ENCODE measurements around the gene PIM1. TPM values are rescaled to one million over a fixed set of nuclear protein-coding genes. Genes with fewer than 3 reads are reported as not detected.

Gene PIM1
- total RNA-seq, 1 donor from 2014 or later, result 28.3 TPM

DNA sequence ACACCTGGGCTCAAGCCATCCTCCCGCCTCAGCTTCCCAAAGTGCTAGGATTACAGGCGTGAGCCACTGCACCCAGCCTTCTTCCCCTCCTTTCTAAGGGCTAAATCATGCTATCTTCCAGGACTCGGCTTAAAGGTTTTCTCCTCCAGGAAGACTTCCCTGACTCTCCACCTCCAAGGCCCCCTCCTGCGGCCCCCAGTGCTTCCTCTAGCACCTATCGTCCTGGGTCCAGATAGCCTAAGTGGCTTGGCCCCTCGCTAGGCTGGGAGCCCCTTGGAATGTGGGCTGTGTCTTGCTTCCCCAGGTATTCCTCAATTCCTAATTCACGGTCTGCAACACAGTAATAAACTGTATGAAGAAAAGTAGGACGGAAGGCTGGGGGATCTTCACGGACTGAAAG, 36.7 kb downstream of the PIM1 start:
- intact Hi-C loops (cut with DNase I), result loop anchor here (10.0 kb wide), 1 partner anchor 442 kb away; no protein-coding TSS in a partner anchor
- ATAC-seq (ENCODE audit: poor library complexity) (no peak), DNase-seq (no peak)

DNA sequence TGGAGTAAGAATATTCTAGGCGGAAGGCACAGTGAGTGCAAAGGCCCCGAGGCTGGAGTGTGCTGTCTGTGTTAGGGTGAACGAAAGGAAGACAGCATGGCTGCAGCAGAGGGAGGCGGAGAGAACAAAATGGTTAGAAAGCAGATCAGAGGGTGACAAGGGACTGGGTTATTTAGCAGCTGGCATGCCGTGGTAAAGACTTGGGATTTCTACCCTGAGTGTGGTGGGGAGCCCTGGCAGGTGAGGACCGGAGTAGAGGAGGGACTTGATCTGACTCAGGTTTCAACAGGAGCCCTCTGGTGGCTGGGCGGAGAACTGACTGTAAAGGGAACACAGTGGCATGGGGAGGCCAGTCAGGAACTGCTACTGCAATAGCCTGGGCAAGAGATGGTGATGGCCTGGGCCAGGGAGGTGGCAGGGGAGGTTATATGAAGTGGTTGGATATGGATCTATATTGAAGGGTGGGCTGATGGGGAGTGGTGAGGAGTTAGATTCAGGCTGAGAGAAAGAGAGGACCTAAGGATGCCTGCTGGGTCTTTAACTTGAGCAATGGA, 38.0 kb downstream of the PIM1 start:
- ATAC-seq (ENCODE audit: poor library complexity), result peak; percentile 77
- intact Hi-C loops (cut with DNase I), result loop anchor here (2.0 to 10.0 kb wide), 2 partner anchors 189 to 443 kb away; no protein-coding TSS in a partner anchor
- DNase-seq, result peak; percentile 91

DNA sequence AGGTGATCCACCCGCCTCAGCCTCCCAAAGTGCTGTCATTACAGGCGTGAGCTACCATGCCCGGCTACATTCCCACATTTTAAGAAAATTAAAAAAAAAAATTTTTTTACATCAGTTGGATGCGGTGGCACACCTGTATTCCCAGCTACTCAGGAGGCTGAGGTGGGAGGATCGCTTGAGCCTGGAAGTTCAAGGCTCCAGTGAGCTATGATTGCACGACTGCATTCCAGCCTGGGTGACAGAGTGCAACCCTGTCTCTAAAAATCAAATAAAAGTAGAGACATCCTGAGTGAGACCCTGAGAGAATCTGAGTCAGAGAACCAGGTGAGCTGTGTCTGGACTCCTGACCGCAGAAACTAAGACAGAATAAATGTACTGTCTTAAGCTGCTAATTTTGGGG, 38.8 kb downstream of the PIM1 start:
- DNase-seq (no peak), ATAC-seq (ENCODE audit: poor library complexity) (no peak)
- intact Hi-C loops (cut with DNase I), result loop anchor here (2.0 to 10.0 kb wide), 2 partner anchors 190 to 444 kb away; no protein-coding TSS in a partner anchor

DNA sequence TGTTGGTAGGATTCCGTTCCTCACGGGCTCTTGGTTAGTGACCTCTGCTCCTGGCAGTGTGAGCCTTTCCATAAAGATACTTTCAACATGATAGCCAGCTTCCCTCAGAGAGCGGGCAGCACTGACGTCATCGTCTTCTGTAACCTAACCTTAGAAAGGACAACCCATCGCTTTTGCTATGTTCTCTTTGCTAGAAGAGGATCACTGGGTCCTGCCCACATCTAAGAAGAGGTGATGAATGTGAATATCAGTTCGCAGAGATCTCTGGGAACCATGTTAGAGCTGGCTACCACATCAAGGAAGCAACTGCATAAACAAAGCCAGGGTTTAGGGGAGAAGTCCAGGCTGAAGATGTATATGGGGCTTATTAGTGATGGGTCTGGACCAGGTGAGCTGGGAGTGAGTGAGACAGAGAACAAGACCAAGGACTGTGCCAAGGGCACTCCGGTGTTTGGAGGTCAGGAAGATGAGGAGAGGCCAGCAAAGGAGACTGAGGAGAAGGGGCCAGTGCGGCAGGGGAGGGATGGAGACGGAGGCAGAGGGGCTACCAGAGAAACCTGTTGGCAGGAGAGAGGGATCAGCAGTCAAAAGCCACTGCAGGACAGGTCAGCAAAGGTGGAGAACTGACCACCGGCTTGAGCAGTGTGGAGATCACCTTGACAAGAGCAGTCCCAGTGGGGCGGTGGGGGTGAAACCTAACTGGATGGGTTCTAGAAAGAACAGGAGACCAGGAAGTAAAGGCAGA, 39.7 kb downstream of the PIM1 start:
- DNase-seq (no peak), ATAC-seq (ENCODE audit: poor library complexity) (no peak)
- intact Hi-C loops (cut with DNase I), result loop anchor here (2.0 to 10.0 kb wide), 2 partner anchors 191 to 445 kb away; no protein-coding TSS in a partner anchor

DNA sequence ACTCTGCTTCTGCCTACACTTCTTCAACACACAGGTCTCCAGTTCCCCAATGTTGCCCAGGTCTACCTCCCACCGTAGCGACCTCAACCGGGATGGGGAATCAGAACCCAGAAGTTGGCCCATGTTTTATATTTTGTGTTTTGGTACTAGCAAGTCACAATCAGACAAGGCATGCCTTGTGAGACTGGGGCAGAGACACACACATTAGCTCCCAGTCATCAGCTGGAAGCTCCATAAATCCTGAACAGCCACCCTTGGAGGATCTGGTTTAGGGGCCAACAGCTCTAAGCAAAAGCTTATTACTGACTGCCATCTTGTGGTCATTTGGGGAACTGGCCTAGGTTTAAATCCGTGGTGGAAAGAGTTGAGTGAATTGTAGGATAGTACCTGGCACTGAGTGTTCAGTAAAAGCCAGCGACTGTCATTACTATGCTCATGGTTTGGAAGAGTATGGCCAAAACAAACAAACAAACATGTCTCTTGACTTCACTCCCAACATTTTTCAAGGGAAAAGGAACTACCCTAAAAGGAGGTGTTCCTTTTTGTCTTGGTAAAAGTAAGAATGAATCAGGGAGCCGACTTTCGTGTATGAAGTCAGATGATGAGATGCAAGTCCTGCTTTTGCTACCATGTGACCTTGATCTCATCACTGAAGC, 40.5 kb downstream of the PIM1 start:
- ATAC-seq (ENCODE audit: poor library complexity), result peak; percentile 87

DNA sequence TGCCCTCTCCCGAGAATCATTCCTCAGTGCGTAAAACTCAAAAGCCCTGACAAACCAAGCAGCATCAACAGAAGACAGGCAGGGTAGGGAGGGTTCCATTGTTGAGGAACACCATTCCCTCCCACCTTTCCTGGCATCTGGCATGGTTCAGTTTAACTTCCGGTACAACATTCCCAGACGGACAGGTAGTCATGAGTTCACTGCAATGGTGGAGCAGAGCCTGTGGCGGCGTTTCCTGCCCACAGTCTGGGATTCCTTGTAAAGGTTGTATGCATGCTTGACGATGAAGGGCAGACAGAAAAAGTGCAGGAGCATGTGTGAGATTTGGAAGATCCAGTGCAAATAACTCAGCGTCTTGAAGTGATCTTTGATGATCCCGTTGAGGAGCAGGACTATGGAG, 42.3 kb downstream of the PIM1 start:
- DNase-seq, result no peak
- no peak for ATAC-seq (ENCODE audit: poor library complexity)
- intact Hi-C loops (cut with DNase I), result no loop called here

More for the DNA sequence above, 40.5 kb downstream of the PIM1 start:
- intact Hi-C loops (cut with DNase I), result no loop called here
- DNase-seq, result no peak

DNA sequence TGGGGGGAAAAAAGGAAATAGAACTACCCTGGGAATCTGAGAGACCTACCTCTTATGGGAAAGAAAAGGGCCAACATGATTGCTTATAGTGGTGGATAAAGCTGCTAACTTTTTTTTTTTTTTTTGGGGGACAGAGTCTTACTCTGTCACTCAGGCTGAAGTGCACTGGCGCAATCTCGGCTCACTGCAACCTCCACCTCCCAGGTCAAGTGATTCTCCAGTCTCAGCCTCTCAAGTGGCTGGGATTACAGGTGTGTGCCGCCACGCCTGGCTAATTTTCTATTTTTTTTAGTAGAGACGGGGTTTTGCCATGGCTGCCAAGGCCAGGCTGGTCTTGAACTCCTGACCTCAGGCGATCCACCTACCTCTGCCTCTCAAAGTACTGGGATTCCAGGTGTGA, 48.1 kb downstream of the PIM1 start:
- DNase-seq (no peak), ATAC-seq (ENCODE audit: poor library complexity) (no peak)
- intact Hi-C loops (cut with DNase I), result no loop called here

DNA sequence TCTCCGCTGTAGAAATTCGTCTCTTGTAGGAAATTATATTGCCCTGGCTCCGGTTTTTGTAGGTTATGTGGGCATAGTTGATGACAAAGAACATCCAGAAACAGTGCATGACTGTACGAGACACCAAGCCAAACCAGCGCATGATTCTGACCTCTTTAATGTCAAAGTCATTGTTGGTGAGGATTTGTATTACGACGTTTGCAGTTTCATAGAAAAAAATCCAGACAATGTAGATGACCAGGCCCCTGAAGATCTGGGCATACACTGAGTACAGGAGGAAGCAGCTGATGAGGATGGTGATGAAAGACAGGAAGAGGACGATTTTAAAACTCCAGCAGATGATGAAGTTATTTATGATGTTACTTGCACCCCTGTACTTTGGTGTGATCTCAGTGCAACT, 48.6 kb downstream of the PIM1 start:
- ATAC-seq (ENCODE audit: poor library complexity) (no peak), DNase-seq (no peak)
- intact Hi-C loops (cut with DNase I), result no loop called here

DNA sequence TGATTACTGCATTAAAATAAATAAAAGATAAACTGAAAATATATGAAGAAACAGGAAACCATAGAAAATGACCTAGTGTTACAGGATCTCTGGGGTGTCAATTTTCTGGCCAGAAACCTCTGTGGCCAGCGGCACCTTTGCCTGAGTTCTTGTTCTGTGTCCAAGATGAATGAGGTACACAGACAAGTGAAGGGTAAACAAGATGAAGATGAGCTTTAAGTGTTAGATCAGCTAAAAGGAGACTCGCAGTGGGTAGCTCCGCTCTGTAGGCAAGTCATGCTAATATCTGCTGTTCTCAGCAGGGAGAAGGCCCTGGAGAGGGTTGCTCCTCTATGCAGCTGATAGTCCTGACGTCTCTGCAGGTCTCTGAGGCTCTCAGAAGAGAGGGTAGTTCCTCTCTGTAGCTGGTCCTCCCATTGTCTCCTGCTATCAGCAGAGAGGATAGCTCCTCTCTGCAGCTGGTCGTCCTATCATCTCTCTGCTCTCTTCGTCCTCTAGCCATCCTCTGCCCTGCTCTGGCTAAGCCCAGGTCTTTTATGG, 51.7 kb downstream of the PIM1 start:
- ATAC-seq (ENCODE audit: poor library complexity) (no peak), DNase-seq (no peak)
- intact Hi-C loops (cut with DNase I), result no loop called here

DNA sequence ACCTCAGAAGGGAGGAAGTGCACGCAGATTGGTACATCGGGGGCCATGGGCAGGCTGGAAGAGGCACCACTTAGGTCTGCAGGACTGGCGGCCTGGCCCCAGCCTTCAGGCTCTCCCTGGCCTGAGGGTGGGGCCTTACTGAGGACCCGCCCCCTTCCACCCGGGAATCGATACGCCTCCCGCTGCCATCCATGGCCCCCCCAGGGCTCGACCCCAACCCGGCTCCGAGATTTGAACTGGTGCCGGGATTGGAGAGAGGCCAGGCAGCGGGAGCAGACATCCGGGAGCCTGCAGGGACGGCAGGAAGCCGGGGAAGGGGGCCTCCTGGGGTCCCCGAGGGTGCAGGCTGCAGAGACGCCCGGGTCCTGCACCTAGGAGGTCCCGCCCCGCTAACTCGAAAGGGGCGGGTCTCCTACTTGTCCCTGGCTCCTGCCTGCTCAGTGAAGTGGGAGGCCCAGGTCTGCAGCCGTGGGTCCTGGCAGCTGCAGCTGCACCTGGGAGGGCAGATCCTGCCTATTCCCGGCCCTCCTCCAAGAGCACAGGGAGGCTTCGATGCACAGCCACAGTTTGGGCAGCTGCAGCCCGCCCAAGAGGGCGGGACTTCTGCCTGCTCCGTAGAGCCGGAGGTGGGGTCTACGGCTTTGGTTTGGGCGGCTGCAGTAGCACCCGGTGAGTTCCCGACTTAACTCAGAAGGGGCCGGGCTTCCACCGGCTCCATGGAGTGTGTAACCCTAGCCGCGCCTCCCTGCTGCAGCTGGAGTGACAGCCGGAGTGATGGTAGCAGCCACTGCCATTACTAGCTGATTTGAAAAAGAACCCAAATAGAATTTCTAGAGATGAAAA, 52.4 kb downstream of the PIM1 start:
- intact Hi-C loops (cut with DNase I), result no loop called here
- ATAC-seq (ENCODE audit: poor library complexity), result peak; percentile 96
- peak; percentile 88 for DNase-seq

DNA sequence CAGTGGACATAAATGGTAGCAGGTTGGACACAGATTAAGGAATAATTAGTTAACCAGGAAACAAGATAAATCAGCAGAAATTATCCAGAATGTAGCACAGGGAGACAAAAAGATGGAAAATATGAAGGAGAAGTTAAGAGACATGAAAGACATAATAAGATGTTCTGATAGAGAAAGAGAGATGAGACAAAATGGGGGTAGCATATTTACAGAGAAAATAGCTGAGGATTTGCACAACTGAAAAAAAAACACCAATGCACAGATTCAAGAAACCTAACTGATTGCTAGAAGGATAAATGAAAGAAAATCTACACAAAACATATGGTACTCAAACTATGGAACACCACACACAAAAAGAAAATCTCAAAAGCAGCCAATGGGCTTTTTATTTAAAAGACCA, 53.0 kb downstream of the PIM1 start:
- DNase-seq (no peak), ATAC-seq (ENCODE audit: poor library complexity) (no peak)
- intact Hi-C loops (cut with DNase I), result no loop called here

Other genes starting within 250 kb of the PIM1 start
- 27.8 TPM for gene PI16, start 215.4 kb upstream of the PIM1 start, total RNA-seq
- 205 TPM for gene MTCH1, start 184.0 kb upstream of the PIM1 start, total RNA-seq
- 5.7 TPM for gene FGD2, start 164.5 kb upstream of the PIM1 start, total RNA-seq
- 5.6 TPM for gene TBC1D22B, start 87.6 kb downstream of the PIM1 start, total RNA-seq
- gene TMEM217, start 88.0 kb downstream of the PIM1 start, total RNA-seq, result not detected
- 14.9 TPM for gene RNF8, start 183.8 kb downstream of the PIM1 start, total RNA-seq